HG03469 (cell line): ENCODE measurements around the gene GSK3A.

Source experiments
- ATAC-seq: cut with Tn5 transposase; IDR thresholded peaks from one replicate; pipeline ENCODE4 v1.9.1; 2021; ENCODE audit warnings: mild to moderate bottlenecking, moderate library complexity, moderate number of reproducible peaks; ENCODE audit not compliant: unreplicated experiment

GSK3A gene

GRCh38 chr19:42249769-42250168, 7.4 kb upstream of the GSK3A start:
- no peak for ATAC-seq

DNA sequence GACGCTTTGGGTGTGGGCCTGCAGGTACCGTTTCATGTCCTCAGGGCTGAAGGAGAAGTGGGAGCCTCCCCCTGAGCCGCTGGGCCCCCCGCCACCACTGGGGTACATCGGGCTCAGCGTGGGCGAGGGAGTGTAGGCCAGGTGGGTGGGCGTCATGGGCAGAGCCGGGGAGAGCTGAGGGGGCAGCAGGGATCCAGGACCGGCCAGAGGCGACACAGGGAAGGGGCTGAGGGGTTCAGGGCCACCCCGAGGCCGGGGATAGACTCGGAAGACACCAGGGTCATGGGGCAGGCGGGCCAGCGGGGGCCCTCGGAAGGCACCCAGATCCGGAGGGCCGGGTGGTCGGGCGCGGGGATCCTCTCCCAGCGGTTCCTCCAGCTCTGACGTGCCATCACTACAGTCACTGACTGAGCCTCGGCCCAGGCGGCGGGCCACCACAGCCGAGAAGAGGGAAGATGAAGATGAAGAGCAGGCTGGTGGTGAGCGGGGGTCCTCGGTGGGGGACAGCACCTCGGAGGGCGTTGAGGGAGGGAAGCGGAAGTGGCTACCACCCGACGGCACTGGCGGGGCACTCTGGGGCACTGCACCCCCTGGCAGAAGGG, 6.8 kb upstream of the GSK3A start:
- no peak for ATAC-seq

DNA sequence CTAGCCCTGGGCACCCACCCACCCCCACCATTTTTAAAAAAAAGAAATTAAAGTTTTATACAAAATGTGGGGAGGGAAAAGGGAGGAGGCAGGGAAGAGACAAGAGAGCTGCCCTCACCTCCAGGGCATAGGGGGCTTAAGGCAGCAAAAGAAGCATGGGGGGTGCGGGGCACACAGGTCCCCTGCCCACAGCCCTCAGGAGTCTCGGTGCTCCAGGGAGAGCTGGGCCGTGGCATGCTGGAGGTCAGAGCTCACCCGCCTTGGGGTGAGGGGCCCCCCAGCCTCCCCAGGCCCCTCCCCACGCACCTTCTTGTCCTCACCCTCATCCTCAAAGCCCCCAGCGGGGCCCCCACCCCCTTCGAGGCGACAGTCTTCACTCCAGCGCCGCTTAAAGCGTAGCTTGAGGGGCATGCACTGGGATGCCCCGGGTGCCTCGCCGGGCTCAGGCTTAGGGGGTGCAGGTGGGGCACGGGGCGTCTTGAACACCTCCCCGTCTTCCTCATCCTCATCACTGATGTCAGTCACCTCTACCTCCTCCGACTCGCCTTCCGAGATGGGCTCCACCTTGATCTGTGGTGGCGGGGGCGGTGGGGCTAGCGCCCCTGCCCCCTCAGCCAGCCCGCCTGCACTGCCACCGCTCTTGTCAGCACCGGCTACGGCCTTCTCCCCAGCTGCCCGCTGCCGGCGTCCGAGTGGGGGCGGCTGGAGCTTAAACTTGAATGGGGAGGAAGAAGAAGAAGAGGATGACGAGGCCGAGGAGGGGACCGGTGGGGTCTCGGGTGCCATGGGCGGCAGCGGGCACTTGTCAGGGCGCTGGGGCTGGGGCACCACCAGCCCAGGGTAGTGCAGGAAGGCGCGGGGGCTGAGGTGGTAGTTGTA, 6.1 kb upstream of the GSK3A start:
- no peak for ATAC-seq

GRCh38 chr19:42247640-42248199, 5.3 kb upstream of the GSK3A start:
- ATAC-seq, result no peak

DNA sequence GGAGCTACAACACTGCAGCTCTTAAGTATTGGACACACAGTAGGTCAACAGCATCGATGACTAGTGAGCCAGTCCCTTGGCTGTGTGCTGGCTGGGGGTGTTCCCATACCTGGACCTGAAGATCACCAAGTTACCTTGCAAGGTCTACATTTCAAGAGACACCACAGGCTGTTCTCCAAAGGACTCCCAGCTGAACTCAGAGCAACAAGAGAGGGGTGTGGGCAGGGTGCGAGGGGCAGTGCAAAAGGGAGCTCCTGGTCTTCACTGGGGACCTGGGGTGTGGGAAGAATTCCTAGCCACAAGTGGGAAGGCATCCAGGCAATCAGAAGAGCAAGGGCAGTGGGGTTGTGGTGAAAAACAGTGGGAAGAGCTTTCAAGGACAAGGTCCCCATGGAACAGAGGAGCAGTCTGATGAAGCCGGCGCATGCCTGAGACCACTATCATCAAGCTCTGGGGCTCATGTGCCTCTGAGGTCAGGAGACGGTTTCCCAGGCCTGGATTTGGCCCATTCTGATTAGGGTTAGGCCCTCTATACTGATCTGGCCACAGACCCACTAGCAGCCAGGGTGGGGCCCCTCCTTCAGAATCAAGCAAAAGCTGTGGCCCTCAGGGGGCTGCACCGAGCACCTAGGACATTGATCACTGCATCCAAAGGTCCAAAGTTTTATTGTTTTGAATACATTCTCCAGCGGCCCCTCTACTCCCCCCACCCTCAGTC, 4.7 kb upstream of the GSK3A start:
- ATAC-seq, result no peak

DNA sequence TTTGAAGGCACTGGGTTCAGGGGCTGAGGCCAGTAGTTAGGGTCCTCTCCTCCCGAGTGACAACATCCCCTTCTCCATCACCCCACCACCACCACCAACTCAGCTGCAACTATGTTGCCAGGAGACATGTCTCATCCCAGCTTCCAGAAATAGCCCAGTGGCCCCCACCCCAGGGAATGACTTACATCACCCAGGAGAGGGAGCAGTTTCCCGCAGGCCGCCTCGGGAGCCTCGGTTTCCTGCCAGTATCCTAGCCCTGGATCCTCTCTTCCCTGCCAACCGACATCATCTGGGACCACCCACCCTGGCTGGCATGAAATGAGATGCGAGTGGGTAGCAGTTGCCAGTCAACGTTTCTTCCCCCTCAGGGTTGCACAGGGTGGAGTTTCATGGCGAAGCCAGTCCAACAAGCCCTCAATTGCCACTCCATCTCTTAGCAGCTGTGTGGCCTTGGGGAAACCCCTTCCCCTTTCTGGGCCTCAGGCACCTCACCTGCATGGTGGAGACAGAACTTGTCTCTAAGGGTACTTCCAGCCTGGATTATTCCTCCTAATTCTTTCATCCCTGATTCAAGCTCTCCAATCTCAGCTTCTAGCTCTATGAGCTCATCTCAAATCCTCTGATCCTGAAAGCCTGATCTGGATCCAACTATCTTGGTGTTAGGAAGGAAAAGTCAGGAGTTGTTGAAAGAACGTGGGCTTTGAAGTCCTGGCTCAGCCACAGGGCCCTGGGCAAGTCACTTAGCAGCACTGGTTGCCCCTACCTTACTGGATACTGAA, 3.9 kb upstream of the GSK3A start:
- ATAC-seq, result no peak

DNA sequence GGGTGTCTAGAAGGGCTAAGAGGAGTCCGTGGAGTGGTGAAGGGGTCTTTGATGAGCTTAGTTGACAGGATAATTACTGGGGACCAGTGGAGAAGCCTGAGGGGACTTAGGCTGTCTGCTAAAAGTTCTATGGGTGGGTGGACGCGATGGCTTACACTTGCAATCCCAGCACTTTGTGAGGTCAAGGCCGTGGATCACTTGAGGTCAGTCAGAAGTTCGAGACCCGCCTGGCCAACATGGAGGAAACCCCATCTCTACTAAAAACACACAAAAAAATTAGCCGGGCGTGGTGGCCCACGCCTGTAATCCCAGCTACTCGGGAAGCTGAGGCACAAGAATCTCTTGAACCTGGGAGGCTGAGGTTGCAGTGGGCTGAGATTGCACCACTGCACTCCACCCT, 2.8 kb upstream of the GSK3A start:
- no peak for ATAC-seq

DNA sequence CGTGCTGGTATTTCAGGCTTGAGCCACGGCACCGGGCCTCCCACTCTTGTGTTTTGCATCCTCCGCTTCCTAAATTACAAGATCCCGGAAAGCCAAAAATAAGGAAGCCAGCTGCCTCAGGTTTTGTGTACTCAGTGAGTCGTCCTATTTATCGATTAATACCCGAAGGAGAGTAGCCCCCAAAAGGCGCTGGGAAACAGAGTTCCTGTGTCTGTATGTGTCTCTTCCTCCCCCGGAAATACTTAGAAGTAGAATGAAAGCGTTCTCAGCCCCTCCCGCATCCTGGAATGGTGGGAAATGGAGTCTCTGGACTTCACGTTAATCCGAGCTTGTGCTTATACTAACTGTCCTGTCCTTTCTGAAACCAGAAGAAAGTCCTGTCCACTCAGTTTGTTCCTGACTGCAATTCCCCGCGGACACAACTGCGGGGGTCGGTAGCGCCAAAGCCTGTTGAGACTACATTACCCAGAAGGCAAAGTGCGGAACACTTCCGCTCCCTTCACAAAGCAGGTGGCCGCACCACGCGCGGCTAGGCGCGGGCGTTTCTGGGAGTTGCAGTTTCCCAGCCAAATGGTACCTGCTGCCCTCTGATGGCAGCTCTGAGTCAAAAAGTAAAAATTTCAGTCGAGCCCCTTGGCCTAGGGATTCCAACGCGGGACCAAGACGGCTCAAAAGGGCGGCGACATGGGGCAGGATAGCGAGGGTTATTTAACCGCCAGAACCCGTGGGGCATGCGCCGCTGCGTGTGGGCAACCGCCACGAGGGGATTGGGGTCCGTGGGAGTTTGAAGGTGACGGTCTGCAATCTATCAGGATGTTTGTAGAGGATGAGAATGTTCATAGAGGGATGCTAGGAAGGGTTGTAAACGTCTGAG, 2.2 kb upstream of the GSK3A start:
- peak; percentile 27 for ATAC-seq

DNA sequence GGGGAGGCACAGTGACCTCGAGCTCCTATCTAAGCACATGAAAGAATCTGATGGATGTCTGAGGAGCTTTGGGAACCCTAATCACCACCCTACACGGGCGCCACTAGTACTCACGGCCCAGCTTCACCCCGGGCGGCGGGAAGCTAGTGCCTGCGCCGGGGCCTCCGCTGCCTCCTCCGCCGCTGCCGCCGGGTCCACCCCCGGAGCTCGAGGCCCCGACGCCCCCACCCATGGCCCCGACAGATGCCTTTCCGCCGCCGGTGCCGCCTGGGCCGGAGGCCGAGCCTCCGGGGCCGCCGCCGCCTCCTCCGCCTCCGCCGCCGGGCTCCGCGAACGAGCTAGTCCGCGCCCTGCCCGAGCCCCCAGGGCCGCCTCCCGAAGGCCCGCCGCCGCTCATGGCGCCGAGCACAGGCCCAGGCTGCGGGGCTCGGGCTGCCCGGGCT, 312 bp downstream of the GSK3A start:
- ATAC-seq, result no peak

DNA sequence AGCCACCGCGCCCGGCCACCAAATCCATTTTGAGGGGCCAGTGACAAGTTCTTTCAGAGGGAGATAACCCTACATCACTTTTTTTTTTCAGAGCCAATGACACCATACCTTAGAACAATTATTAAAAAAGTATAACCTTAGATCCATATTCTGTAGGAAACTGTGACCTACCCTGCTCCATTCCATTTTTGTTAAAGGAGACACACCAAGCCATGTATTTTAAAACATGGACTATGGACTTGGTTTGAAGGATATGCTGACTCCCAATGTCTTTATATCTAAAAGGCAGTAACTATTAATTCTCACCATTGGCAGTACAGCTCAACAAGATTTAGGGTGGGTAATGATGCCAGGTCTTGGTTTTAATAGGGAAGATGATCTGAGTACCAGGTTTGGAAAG, 1.1 kb downstream of the GSK3A start:
- no peak for ATAC-seq

GRCh38 chr19:42239544-42240220, 2.7 kb downstream of the GSK3A start:
- no peak for ATAC-seq

DNA sequence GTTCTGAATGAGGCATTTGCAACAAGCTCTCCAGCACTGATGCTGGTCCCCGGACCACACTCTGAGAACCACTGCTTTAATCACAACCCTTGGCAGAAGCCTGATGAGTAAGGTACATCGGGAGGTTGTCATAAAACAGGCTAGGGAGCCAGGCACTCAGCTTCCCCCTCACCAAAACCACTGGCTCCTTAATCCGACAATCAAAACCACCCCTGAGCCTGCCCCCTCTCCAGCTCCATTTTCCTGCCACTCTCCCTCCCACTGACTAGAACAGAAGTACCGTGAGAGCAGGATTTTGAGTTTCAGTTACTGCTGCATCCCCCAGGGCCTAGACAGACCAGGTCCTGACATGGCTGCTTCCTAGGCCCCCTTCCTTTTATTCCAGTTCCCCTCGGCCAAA, 7.2 kb downstream of the GSK3A start:
- no peak for ATAC-seq

DNA sequence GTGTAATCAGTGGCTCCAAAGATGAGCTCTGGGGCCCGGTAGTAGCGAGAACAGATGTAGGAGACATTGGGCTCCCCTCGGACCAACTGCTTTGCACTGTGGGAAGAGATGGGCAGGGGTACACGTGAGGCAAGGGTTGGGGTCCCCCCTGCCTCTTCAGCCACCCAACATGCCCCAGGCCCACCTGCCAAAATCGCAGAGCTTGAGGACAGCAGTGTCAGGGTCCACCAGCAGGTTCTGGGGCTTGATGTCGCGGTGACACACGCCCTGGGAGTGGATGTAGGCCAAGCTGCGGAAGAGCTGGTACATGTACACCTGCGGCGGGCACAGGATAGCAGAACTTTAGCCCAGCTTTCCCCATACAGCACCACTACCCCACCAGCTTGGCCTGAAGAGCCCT, 8.0 kb downstream of the GSK3A start:
- ATAC-seq, result no peak

DNA sequence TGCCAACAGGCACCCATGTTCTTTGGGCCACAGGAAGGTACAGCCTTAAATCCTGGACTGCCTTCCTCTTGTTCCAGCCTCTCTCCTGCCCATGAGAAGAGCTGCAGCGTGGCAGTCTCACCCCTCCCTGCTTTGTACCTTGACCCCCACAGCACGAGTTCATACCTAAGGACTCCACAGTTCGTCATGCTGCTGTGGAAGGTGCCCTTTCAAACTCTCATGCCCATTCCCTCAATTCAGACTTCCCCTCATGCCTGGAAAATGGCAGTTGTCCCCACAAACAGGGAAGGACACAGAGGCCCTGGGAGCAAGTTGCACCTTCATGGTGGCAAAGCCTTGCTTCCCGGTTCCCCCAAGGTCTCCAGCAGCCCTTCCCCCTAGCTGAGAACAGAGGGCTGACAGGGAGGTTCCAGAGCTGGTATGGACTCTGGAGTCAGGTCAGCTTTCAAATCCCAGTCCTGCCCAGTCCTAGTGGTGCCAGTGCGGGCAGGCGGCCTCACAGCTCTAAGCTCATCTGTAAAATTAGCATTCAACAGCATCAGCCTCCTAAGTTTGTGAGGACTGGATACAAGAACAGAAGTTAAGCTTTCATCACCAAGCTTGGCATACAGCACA, 8.6 kb downstream of the GSK3A start:
- no peak for ATAC-seq

- no peak for ATAC-seq
Measured at GRCh38 chr19:42233106-42233505, 9.3 kb downstream of the GSK3A start.

GRCh38 chr19:42232435-42232834, 10.0 kb downstream of the GSK3A start:
- no peak for ATAC-seq

GRCh38 chr19:42230571-42230970, 11.8 kb downstream of the GSK3A start:
- no peak for ATAC-seq

GRCh38 chr19:42229855-42230351, 12.5 kb downstream of the GSK3A start:
- no peak for ATAC-seq
